Measurements from ENCODE around the gene SMIM20.

- TF ChIP-seq SUZ12 (IDR thresholded peaks at IDR 0.05; ENCODE audit: extremely low read depth, insufficient read depth, insufficient read length), result no peak
- TF ChIP-seq YY1 (IDR thresholded peaks at IDR 0.05; ENCODE audit: insufficient read depth, insufficient read length), result no peak
- TF ChIP-seq ZNF274 (IDR thresholded peaks at IDR 0.05; ENCODE audit: low read depth, low read length), result no peak
Measured at GRCh38 chr4:25958110-25958509, 44.1 kb downstream of the SMIM20 start.
